ENCODE results near the gene POLR2I. TPM values are rescaled to one million over a fixed set of nuclear protein-coding genes. Genes with fewer than 3 reads are reported as not detected.

The POLR2I gene
- total RNA-seq, 2 donors from 2014 or later = 102 to 132 TPM

DNA sequence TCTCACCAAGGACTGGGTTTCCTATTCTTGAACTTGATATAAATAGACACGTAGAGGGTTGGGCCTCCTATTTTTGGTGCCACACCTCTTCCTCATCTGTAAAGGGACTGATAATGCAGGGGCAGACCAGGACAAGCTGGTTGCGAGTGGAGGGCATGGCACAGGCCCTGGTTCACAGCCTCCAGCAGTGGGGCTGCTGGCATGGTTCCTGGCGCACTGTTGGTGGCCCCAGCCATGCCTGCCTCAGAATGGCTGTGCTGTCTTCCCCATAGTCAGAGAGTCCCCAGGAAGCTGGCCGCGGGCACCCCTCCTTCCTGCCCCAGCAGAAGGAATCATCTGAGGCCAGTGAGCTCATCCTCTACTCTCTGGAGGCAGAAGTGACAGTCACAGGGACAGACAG lies 14.2 kb downstream of the POLR2I start:
- no peaks in the 10 kb centered on the region for H3K4me1 Mint-ChIP-seq

GRCh38 chr19:36099166-36099785 lies 15.4 kb downstream of the POLR2I start:
- H3K36me3 ChIP-seq (ENCODE audit: control insufficient read depth, insufficient read depth, low read length) = peaks cover 31% of the 10 kb centered on the region
- H3K9ac ChIP-seq (ENCODE audit: extremely low read depth, low read length, poor library complexity, severe bottlenecking) = no peak overlapping the region
- Mint-ChIP-seq H3K27me3 (ENCODE audit: insufficient read depth) (no peaks in the 10 kb centered on the region), H3K27ac (no peak overlapping the region), H3K9me3 (no peaks in the 10 kb centered on the region), H3K4me3 (no peak overlapping the region), H3K36me3 (ENCODE audit: low read depth) (peaks cover 42% of the 10 kb centered on the region), H3K4me1 (no peaks in the 10 kb centered on the region)
- H3K27me3 ChIP-seq (ENCODE audit: control insufficient read depth, insufficient read depth, low read length, poor library complexity, severe bottlenecking) = no peaks in the 10 kb centered on the region
- TF ChIP-seq CTCF (conservative IDR thresholded peaks at IDR 0.05) = no peak
- WGBS, 2 experiments (ENCODE audit: insufficient coverage in 1 of 2, insufficient read length in 1 of 2) = 91 to 92% methylated on average over 12 to 19 of the region's 19 CpGs
- no peaks in the 10 kb centered on the region for H3K9me3 ChIP-seq (ENCODE audit: control insufficient read depth, low read length)
- H3K4me1 ChIP-seq (ENCODE audit: control insufficient read depth, insufficient read depth, low read length) = no peaks in the 10 kb centered on the region
- no peak overlapping the region for H3K27ac ChIP-seq (ENCODE audit: low read depth, low read length)
- DNase-seq = no peak
- no peak overlapping the region for H3K4me3 ChIP-seq (ENCODE audit: low read length)

More for the DNA sequence above, 14.2 kb downstream of the POLR2I start:
- Histone ChIP-seq H3K9ac (ENCODE audit: extremely low read depth, low read length, poor library complexity, severe bottlenecking) (no peak overlapping the region), H3K4me1 (ENCODE audit: control insufficient read depth, insufficient read depth, low read length) (no peaks in the 10 kb centered on the region), H3K27me3 (ENCODE audit: control insufficient read depth, insufficient read depth, low read length, poor library complexity, severe bottlenecking) (no peaks in the 10 kb centered on the region), H3K27ac (ENCODE audit: low read depth, low read length) (no peak overlapping the region), H3K36me3 (ENCODE audit: control insufficient read depth, insufficient read depth, low read length) (peaks cover 27% of the 10 kb centered on the region), H3K4me3 (ENCODE audit: low read length) (no peak overlapping the region), H3K9me3 (ENCODE audit: control insufficient read depth, low read length) (no peaks in the 10 kb centered on the region)
- 94 to 97% methylated on average over 3 to 5 of the region's 5 CpGs for WGBS, 2 experiments (ENCODE audit: insufficient coverage in 1 of 2, insufficient read length in 1 of 2)
- Mint-ChIP-seq H3K27me3 (ENCODE audit: insufficient read depth) (no peaks in the 10 kb centered on the region), H3K36me3 (ENCODE audit: low read depth) (peaks cover 47% of the 10 kb centered on the region), H3K27ac (no peak overlapping the region), H3K9me3 (no peaks in the 10 kb centered on the region), H3K4me3 (no peak overlapping the region)
- DNase-seq = no peak
- TF ChIP-seq CTCF (conservative IDR thresholded peaks at IDR 0.05) = no peak

DNA sequence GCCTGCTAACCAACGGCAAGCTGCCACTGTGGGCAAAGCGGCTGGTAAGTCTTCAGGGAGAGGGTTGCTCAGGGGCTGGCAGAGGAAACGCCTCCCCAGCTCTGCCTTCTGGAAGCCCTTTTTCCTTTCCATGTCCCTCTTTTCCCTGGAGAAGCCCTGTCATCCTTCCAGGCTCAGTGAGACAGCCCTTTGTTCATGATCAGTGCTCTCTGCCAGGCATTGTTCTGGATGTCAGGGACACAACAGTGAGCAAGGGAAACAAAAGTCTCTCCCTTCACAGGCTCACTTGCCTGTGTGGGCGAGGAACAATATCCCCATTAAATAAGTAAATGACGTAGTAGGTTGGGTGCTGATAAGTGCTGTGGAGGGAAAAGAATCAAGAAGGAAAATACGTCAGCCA lies 17.6 kb downstream of the POLR2I start:
- H3K9me3 ChIP-seq (ENCODE audit: control insufficient read depth, low read length) = no peaks in the 10 kb centered on the region
- no peak overlapping the region for H3K4me3 Mint-ChIP-seq
- no peak for TF ChIP-seq CTCF (conservative IDR thresholded peaks at IDR 0.05)
- H3K27me3 Mint-ChIP-seq (ENCODE audit: insufficient read depth) = no peaks in the 10 kb centered on the region
- WGBS, 2 experiments (ENCODE audit: insufficient coverage in 1 of 2, insufficient read length in 1 of 2) = 74 to 90% methylated on average over 2 to 6 of the region's 6 CpGs
- no peaks in the 10 kb centered on the region for H3K9me3 Mint-ChIP-seq
- H3K36me3 Mint-ChIP-seq (ENCODE audit: low read depth) = peaks cover 48% of the 10 kb centered on the region
- no peaks in the 10 kb centered on the region for H3K4me1 Mint-ChIP-seq
- H3K27me3 ChIP-seq (ENCODE audit: control insufficient read depth, insufficient read depth, low read length, poor library complexity, severe bottlenecking) = no peaks in the 10 kb centered on the region
- H3K4me3 ChIP-seq (ENCODE audit: low read length) = no peak overlapping the region
- no peak overlapping the region for H3K9ac ChIP-seq (ENCODE audit: extremely low read depth, low read length, poor library complexity, severe bottlenecking)
- peaks cover 39% of the 10 kb centered on the region for H3K36me3 ChIP-seq (ENCODE audit: control insufficient read depth, insufficient read depth, low read length)
- DNase-seq = no peak
- H3K4me1 ChIP-seq (ENCODE audit: control insufficient read depth, insufficient read depth, low read length) = no peaks in the 10 kb centered on the region
- H3K27ac ChIP-seq (ENCODE audit: low read depth, low read length) = peak overlapping the region; percentile 81
- peak overlapping the region; percentile 24 for H3K27ac Mint-ChIP-seq

All from endodermal cell (in vitro differentiated cells).